Endothelial cell of umbilical vein (primary cell): Measurements from ENCODE around the gene TMEM178B.

ENCODE experiments used
- JUN ChIP-seq: IDR thresholded peaks from 2 replicates; pipeline ENCODE4 v1.6.1; 2011; ENCODE audit warnings: borderline replicate concordance, low read depth; ENCODE audit not compliant: insufficient read length, insufficient read depth
- TF ChIP-seq, protein P1 (sequence below), 2 donors: IDR thresholded peaks; 1 replicate in 1 of 2; 2 replicates in 1 of 2; pipeline ENCODE4 v1.5.1; 2011; ENCODE audit warnings: low read length in 2 of 2, mild to moderate bottlenecking in 2 of 2, moderate library complexity in 2 of 2, control low read depth in 1 of 2, inconsistent platforms in 1 of 2, low read depth in 1 of 2; ENCODE audit not compliant: insufficient read depth in 1 of 2; ENCODE audit errors: extremely low read depth in 1 of 2

DNA sequence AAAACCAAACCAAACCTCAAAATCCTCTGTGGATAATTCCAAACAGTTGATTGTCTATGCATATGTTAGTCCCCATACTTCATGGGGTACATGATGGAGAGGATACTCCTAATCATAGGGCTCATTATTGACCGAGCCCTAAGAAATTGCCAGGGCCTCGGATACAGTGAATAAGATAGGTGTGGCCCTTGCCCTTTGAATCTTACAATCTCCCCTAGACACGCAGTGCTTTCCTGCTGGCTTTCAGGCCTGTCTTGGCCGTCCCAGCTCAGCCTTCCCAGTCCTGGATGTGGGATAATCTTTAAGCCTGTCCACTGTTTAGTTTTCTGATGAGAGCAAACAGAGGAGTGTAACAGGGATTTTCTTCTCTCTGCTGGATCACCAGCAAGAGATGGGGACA lies 161.8 kb downstream of the TMEM178B start:
- TF ChIP-seq, protein P1, sequence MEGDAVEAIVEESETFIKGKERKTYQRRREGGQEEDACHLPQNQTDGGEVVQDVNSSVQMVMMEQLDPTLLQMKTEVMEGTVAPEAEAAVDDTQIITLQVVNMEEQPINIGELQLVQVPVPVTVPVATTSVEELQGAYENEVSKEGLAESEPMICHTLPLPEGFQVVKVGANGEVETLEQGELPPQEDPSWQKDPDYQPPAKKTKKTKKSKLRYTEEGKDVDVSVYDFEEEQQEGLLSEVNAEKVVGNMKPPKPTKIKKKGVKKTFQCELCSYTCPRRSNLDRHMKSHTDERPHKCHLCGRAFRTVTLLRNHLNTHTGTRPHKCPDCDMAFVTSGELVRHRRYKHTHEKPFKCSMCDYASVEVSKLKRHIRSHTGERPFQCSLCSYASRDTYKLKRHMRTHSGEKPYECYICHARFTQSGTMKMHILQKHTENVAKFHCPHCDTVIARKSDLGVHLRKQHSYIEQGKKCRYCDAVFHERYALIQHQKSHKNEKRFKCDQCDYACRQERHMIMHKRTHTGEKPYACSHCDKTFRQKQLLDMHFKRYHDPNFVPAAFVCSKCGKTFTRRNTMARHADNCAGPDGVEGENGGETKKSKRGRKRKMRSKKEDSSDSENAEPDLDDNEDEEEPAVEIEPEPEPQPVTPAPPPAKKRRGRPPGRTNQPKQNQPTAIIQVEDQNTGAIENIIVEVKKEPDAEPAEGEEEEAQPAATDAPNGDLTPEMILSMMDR (IDR thresholded peaks at IDR 0.05; ENCODE audit: extremely low read depth in 1 of 2, insufficient read depth in 1 of 2, low read depth in 1 of 2, low read length in 2 of 2): no peak
- TF ChIP-seq JUN: no peak
